Measurements from ENCODE around the gene TDRD12. TPM values are rescaled to one million over a fixed set of nuclear protein-coding genes. Genes with fewer than 3 reads are reported as not detected.

The TDRD12 gene
- total and polyA plus RNA-seq, 4 donors: under 0.01 to 0.23 (median 0.02) TPM; not detected in 1

- Histone ChIP-seq H3K4me1 (ENCODE audit: control insufficient read depth in 4 of 4, insufficient read depth in 4 of 4, low read length in 3 of 4) (no peaks in the 10 kb centered on the region), H3K9me3 (ENCODE audit: control insufficient read depth in 4 of 4, low read length in 3 of 4) (no peaks in the 10 kb centered on the region), H3K27ac (ENCODE audit: low read depth in 1 of 2, low read length in 2 of 2) (no peak overlapping the region), H3K27me3 (ENCODE audit: control insufficient read depth in 4 of 4, insufficient read depth in 4 of 4, low read length in 3 of 4) (no peaks in the 10 kb centered on the region), H3K4me3 (ENCODE audit: low read depth in 1 of 3, low read length in 3 of 3) (no peak overlapping the region), H3K9ac (ENCODE audit: low read depth in 1 of 2, low read length in 2 of 2) (no peak overlapping the region), H3K36me3 (ENCODE audit: control insufficient read depth in 4 of 4, insufficient read depth in 3 of 4, low read depth in 1 of 4, low read length in 3 of 4) (no peaks in the 10 kb centered on the region)
- TF ChIP-seq SP1 (IDR thresholded peaks at IDR 0.05) (no peak), ZBTB33 (IDR thresholded peaks at IDR 0.05) (no peak), YY1 (IDR thresholded peaks at IDR 0.05) (no peak), FOXA1 (IDR thresholded peaks at IDR 0.05) (no peak), RXRA (IDR thresholded peaks at IDR 0.05) (no peak), RAD21 (IDR thresholded peaks at IDR 0.05) (no peak), TAF1 (conservative IDR thresholded peaks at IDR 0.05) (no peak), REST (IDR thresholded peaks at IDR 0.05) (no peak), EGR1 (IDR thresholded peaks at IDR 0.05; ENCODE audit: low read depth in 2 of 2) (no peak), GABPA (IDR thresholded peaks at IDR 0.05 in 1 of 2, conservative IDR thresholded peaks at IDR 0.05 in 1 of 2) (no peak), FOXA2 (IDR thresholded peaks at IDR 0.05) (no peak), ATF3 (IDR thresholded peaks at IDR 0.05) (no peak), NR2F2 (IDR thresholded peaks at IDR 0.05) (no peak), CTCF (IDR thresholded peaks at IDR 0.05; ENCODE audit: low read depth, low read length, missing input control) (no peak), JUND (IDR thresholded peaks at IDR 0.05) (no peak), MAX (IDR thresholded peaks at IDR 0.05) (no peak)
- WGBS: 83% methylated on average over 6 of the region's 6 CpGs
- no peak for DNase-seq (ENCODE audit: low spot score)
Measured at GRCh38 chr19:32814624-32815023, 95.1 kb downstream of the TDRD12 start.

GRCh38 chr19:32816555-32817099 lies 97.1 kb downstream of the TDRD12 start:
- TF ChIP-seq YY1 (IDR thresholded peaks at IDR 0.05): no peak
- no peak for TF ChIP-seq ZBTB33 (IDR thresholded peaks at IDR 0.05)
- no peak for TF ChIP-seq GABPA (IDR thresholded peaks at IDR 0.05 in 1 of 2, conservative IDR thresholded peaks at IDR 0.05 in 1 of 2)
- no peak for TF ChIP-seq EGR1 (IDR thresholded peaks at IDR 0.05; ENCODE audit: low read depth in 2 of 2)
- no peak for TF ChIP-seq RAD21 (IDR thresholded peaks at IDR 0.05)
- WGBS: 78% methylated on average over 7 of the region's 7 CpGs

More at GRCh38 chr19:32816555-32817099, 97.1 kb downstream of the TDRD12 start:
- no peak overlapping the region for H3K27ac ChIP-seq (ENCODE audit: low read depth in 1 of 2, low read length in 2 of 2)
- no peak overlapping the region for H3K4me3 ChIP-seq (ENCODE audit: low read depth in 1 of 3, low read length in 3 of 3)
- no peak for DNase-seq (ENCODE audit: low spot score)
- no peaks in the 10 kb centered on the region for H3K9me3 ChIP-seq (ENCODE audit: control insufficient read depth in 4 of 4, low read length in 3 of 4)
- no peak overlapping the region for H3K9ac ChIP-seq (ENCODE audit: low read depth in 1 of 2, low read length in 2 of 2)
- no peaks in the 10 kb centered on the region for H3K36me3 ChIP-seq (ENCODE audit: control insufficient read depth in 4 of 4, insufficient read depth in 3 of 4, low read depth in 1 of 4, low read length in 3 of 4)
- H3K27me3 ChIP-seq (ENCODE audit: control insufficient read depth in 4 of 4, insufficient read depth in 4 of 4, low read length in 3 of 4): no peaks in the 10 kb centered on the region
- no peaks in the 10 kb centered on the region for H3K4me1 ChIP-seq (ENCODE audit: control insufficient read depth in 4 of 4, insufficient read depth in 4 of 4, low read length in 3 of 4)

Measured in liver (tissue), 9 donors.